Mucosa of descending colon (tissue), 3 donors: Measurements from ENCODE around the gene RUNX3. TPM values are rescaled to one million over a fixed set of nuclear protein-coding genes. Genes with fewer than 3 reads are reported as not detected.
A peak's percentile ranks its signal among the peaks of the same experiment; 100 is the strongest.

Experiments
- ATAC-seq: fragments of 200-7000 bp; cut with Tn5 transposase; one replicate; pipeline ENCODE4 v1.9.1; 2020; ENCODE audit warnings: mild to moderate bottlenecking, moderate library complexity
- DNase-seq, 3 donors: peaks; one replicate each; pipeline ENCODE4 v3.0.0-alpha.2; 2020
- H3K36me3 ChIP-seq: fragments of 200-600 bp; one replicate; pipeline ENCODE4 v1.8.0; 2021; ENCODE audit warnings: low read depth, mild to moderate bottlenecking
- H3K4me1 ChIP-seq: fragments of 200-600 bp; one replicate; pipeline ENCODE4 v1.8.0; 2021; ENCODE audit warnings: low read depth, mild to moderate bottlenecking
- H3K4me3 ChIP-seq: fragments of 200-600 bp; one replicate; pipeline ENCODE4 v1.8.0; 2021; ENCODE audit warnings: mild to moderate bottlenecking
- H3K9me3 ChIP-seq: fragments of 200-600 bp; one replicate; pipeline ENCODE4 v1.8.0; 2021; ENCODE audit warnings: mild to moderate bottlenecking
- intact Hi-C, 2 donors: fragments of 100-400 bp; cut with DNase I in 1 of 2; cut with micrococcal nuclease in 1 of 2; formaldehyde crosslinking; loops; one replicate each; pipeline versions ENCODE4 v1.11.0 to v1.11.1; 2022; cut with DNase I, micrococcal nuclease
- total RNA-seq, 3 donors: library from RNA; stranded (reverse); fragmentation: NEBNext Ultra II Directional in 2 of 3; extraction: Animal tissue kit (Norgen Biotek cat#: 25700) in 2 of 3; gene quantifications; one replicate each; pipeline versions ENCODE4 v1.2.1 to v1.2.4, GENCODE V29; 2021 to 2023
- TF ChIP-seq, protein P1 (sequence below): fragments of 200-600 bp; IDR thresholded peaks from one replicate; pipeline ENCODE4 v1.8.0; 2022; ENCODE audit warnings: antibody characterized with exemption, mild to moderate bottlenecking
- donor health status: DM: no; HTN: no; CAD: no; lungs with moderate emphysema.
- donor health status: DM: no; HTN: no; CAD: no.
- donor health status: DM: no; HTN: yes; CAD: no.

The RUNX3 gene
- total RNA-seq, 3 donors from 2014 or later = 3.2 to 6.1 (median 5.0) TPM

DNA sequence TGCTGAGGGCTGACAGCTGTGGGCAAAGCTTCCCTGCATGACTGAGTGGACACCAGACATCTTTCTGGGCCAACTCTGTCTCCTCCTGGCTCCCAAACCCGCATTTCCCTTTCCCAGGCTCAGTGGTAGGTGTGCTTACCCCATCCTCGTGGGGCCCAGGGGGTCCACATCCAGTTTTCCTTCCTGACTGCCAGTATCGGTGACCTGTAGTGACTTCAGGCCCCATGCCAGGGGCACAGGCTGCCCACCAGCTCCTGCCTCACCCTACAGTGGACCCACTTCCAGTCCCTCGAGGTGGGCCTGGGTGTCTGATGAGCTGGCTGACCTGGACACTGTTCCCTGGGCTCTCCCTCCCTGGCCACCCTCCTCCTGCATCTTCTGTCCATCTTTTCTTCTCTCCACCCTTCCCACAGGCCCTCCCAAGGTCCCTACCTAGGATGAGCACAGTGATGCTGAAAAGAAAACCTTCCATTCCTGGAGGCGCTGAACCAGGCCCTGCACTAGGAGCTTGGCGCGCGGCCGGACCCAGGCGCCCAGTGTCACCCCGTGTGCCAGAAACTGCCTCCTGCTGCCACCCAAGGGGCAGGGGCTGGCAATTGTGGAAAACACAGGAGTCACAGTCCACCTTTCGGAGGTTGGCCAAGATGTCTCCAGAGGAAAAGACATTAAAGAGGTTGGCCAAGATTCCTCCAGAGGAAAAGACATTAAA, 67.1 kb downstream of the RUNX3 start:
- H3K4me1 ChIP-seq = peaks cover 19% of the 10 kb centered on the region
- H3K36me3 ChIP-seq = no peaks in the 10 kb centered on the region
- DNase-seq = no peak
- intact Hi-C loops = no loop called here
- no peak for ATAC-seq
- H3K4me3 ChIP-seq = no peak overlapping the region
- no peaks in the 10 kb centered on the region for H3K9me3 ChIP-seq
- TF ChIP-seq, protein P1, sequence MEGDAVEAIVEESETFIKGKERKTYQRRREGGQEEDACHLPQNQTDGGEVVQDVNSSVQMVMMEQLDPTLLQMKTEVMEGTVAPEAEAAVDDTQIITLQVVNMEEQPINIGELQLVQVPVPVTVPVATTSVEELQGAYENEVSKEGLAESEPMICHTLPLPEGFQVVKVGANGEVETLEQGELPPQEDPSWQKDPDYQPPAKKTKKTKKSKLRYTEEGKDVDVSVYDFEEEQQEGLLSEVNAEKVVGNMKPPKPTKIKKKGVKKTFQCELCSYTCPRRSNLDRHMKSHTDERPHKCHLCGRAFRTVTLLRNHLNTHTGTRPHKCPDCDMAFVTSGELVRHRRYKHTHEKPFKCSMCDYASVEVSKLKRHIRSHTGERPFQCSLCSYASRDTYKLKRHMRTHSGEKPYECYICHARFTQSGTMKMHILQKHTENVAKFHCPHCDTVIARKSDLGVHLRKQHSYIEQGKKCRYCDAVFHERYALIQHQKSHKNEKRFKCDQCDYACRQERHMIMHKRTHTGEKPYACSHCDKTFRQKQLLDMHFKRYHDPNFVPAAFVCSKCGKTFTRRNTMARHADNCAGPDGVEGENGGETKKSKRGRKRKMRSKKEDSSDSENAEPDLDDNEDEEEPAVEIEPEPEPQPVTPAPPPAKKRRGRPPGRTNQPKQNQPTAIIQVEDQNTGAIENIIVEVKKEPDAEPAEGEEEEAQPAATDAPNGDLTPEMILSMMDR = no peak

DNA sequence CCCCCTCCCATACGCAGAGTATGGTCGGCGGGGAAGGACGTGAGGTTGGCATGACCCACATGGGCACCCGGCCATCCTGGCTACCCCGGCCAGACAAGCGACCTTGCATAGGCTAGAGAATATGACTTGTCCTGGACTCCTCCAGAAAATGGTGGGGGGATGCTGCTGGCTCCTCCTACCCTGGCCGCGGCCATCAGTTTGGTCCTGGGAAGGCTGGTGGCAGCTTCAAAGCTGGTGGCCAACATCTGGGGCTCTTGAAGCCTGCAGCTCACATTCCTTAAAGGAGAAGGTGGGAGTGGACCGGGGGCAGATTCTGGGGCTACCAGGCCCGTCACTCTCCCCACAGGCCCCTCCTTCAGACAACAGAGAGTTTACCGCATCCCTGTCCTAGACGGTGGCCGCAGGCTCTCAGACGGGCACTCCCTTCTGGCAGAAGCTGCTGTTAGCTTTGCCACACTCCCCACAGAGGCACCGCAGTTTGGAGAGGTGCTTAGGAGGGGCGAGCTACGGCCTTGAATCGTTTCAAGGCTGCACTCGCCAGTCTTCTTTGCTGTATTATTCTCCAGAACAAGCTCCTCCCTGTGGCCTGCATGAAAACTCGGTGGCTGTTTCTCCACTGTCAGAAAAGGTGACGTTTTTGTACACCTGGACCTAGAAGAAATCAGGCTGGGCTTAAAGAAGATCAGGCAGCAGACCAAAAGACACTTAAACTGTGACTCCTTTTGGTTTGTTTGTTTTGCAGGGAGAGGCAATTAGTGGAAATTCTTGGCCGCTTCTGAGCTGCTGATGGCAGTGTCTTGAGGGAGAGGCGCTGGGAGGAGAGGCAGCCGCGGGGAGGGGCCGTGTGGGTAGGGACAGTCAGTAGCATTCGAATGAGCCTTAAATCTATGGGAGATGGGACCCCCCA, 68.0 kb downstream of the RUNX3 start:
- ATAC-seq (peak; percentile 63), DNase-seq (peak in 2 of 3 donors; percentile 63 to 69)
- intact Hi-C loops = no loop called here
- Histone ChIP-seq H3K4me1 (peaks cover 19% of the 10 kb centered on the region), H3K4me3 (no peak overlapping the region), H3K36me3 (no peaks in the 10 kb centered on the region), H3K9me3 (no peaks in the 10 kb centered on the region)
- TF ChIP-seq, protein P1 = no peak

DNA sequence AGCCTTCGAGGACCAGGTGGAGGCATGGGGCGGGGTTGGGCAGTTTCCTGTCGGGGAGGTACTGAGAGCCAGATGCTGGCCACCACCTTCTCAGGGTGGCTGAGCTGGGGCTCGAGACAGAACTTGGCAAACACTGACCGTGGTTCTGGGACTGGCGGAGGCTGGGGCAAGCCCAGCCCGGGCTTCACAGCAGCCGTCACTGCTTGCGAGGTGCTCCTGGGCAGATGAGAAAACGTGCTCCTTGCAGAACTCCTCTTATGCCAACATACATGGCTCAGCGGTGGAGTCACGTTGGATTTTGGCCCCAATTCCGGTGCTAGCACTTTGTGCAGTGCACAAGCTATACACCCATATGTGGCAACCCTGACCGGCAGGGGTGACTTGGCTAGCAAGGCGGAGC, 69.2 kb downstream of the RUNX3 start:
- DNase-seq (no peak), ATAC-seq (peak; percentile 32)
- Histone ChIP-seq H3K9me3 (no peaks in the 10 kb centered on the region), H3K4me3 (no peak overlapping the region), H3K36me3 (no peaks in the 10 kb centered on the region), H3K4me1 (peaks cover 19% of the 10 kb centered on the region)
- intact Hi-C loops = no loop called here
- TF ChIP-seq, protein P1 = no peak

DNA sequence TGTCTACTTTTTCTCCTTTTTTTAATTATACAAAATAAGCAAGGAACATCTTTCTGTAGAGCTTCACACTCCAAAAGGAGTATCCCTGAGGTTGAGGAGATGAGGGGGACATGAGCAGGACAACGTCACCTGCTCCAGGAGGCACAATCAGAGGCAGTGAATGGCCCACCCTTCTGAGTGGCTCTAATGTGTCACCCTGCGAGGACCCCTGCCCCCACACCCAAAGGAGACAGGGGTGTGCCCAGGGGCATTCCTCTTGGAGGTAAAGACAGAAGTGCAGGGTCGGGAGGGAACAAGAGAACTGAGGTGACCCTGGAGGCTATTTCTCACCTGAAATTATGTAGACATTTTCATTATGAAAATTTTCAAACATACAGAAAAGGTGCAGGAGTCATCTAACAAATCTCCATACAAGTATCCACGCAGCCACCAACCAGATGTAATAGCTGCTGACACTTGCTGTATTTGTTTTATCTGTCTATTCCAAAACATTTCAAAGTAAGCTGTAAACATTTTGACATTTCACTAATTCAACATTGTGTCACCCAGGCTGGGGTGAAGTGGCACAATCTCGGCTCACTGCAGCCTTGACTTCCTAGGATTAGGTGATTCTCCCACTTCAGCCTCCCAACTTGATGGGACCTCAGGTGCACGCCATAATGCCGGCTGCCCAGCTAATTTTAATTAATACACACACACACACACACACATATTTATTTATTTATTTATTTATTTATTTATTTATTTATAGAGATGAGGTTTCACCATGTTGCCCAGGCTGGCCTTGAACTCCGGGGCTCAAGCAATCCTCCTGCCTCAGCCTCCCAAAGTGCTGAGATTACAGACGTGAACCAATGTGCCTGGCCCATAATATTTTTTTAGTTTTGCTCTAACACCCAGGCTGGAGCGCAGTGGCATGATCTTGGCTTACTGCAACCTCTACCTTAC, 70.7 kb downstream of the RUNX3 start:
- ATAC-seq (no peak), DNase-seq (no peak)
- no peak overlapping the region for H3K4me3 ChIP-seq
- no peaks in the 10 kb centered on the region for H3K36me3 ChIP-seq
- no peaks in the 10 kb centered on the region for H3K9me3 ChIP-seq
- H3K4me1 ChIP-seq = peaks cover 18% of the 10 kb centered on the region
- TF ChIP-seq, protein P1 = no peak
- intact Hi-C loops = no loop called here

DNA sequence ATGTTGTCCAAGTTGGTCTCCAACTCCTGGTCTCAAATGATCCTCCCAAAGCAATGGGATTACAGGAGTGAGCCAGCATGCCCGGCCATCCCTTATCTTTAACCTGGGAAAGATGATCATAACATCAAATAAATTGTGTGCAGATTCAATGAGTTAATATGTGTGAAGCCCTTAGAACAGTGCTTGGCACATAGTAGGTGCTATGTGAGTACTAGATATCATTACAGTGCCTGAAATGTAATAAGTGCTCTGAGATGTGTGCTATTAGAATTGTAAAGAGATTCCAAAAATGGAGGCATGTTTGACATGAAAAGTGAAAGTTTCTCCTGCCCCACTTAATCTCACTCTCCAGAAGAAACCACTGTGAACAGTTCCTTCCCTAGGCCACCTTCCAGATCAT, 71.8 kb downstream of the RUNX3 start:
- TF ChIP-seq, protein P1 = no peak
- Histone ChIP-seq H3K4me1 (peaks cover 15% of the 10 kb centered on the region), H3K4me3 (no peak overlapping the region), H3K9me3 (no peaks in the 10 kb centered on the region), H3K36me3 (no peaks in the 10 kb centered on the region)
- ATAC-seq = no peak
- DNase-seq = no peak
- intact Hi-C loops = no loop called here
